Calu3 (cell line): ENCODE measurements around the gene PAQR5. TPM values are rescaled to one million over a fixed set of nuclear protein-coding genes. Genes with fewer than 3 reads are reported as not detected.

Experiments used
- BruUV-seq: library from RNA; stranded (reverse); fragments of 400-500 nt; replicated peaks from 2 replicates; lab custom pipeline; 2021; lab: Mats Ljungman, UMichigan
- CTCF ChIA-PET: fragments of 300-600 bp; sonication (Branson Sonifier 250); formaldehyde crosslinking; loops from one replicate; lab custom pipeline; 2022; ENCODE audit warnings: antibody characterized with exemption; lab: Charles Lee
- DNase-seq: peaks from one replicate; pipeline ENCODE4 v3.0.0; 2022
- H3K27ac Mint-ChIP-seq: one replicate; pipeline ENCODE4 v1.8.0; 2022; ENCODE audit warnings: mixed read lengths; ENCODE audit not compliant: unreplicated experiment
- H3K27me3 Mint-ChIP-seq: one replicate; pipeline ENCODE4 v1.8.0; 2022; ENCODE audit warnings: mixed read lengths; ENCODE audit not compliant: unreplicated experiment
- H3K36me3 Mint-ChIP-seq: one replicate; pipeline ENCODE4 v1.8.0; 2022; ENCODE audit warnings: mild to moderate bottlenecking, moderate library complexity, mixed read lengths; ENCODE audit not compliant: insufficient read depth, unreplicated experiment
- H3K4me1 Mint-ChIP-seq: one replicate; pipeline ENCODE4 v1.8.0; 2022; ENCODE audit warnings: mild to moderate bottlenecking, low read depth, mixed read lengths; ENCODE audit not compliant: unreplicated experiment
- H3K4me3 Mint-ChIP-seq: one replicate; pipeline ENCODE4 v1.8.0; 2022; ENCODE audit warnings: mild to moderate bottlenecking, low read depth, moderate library complexity, mixed read lengths; ENCODE audit not compliant: unreplicated experiment
- H3K9me3 Mint-ChIP-seq: one replicate; pipeline ENCODE4 v1.8.0; 2022; ENCODE audit warnings: low read depth, mixed read lengths; ENCODE audit not compliant: unreplicated experiment
- intact Hi-C: fragments of 100-400 bp; cut with micrococcal nuclease; formaldehyde crosslinking; loops from one replicate; pipeline ENCODE4 v1.10.0; 2022; ENCODE audit not compliant: unreplicated experiment
- total RNA-seq: library from RNA; stranded (reverse); gene quantifications from 2 replicates; pipeline ENCODE4 v1.2.3, GENCODE V29; 2022
- TF ChIP-seq, protein P1 (sequence below): fragments of 200-600 bp; IDR thresholded peaks from one replicate; pipeline ENCODE4 v1.8.0; 2022; ENCODE audit warnings: antibody characterized with exemption; ENCODE audit not compliant: unreplicated experiment

PAQR5 gene
- total RNA-seq, 1 experiment from 2014 or later: 1.8 TPM

- H3K27me3 Mint-ChIP-seq: no peaks in the 10 kb centered on the region
- CTCF ChIA-PET: interaction anchor here (0.5 kb wide), 1 partner anchor 352 kb away, joined by 3 read pairs; no protein-coding TSS in a partner anchor
- no peak for DNase-seq
- no peak overlapping the region for H3K4me3 Mint-ChIP-seq
- TF ChIP-seq, protein P1, sequence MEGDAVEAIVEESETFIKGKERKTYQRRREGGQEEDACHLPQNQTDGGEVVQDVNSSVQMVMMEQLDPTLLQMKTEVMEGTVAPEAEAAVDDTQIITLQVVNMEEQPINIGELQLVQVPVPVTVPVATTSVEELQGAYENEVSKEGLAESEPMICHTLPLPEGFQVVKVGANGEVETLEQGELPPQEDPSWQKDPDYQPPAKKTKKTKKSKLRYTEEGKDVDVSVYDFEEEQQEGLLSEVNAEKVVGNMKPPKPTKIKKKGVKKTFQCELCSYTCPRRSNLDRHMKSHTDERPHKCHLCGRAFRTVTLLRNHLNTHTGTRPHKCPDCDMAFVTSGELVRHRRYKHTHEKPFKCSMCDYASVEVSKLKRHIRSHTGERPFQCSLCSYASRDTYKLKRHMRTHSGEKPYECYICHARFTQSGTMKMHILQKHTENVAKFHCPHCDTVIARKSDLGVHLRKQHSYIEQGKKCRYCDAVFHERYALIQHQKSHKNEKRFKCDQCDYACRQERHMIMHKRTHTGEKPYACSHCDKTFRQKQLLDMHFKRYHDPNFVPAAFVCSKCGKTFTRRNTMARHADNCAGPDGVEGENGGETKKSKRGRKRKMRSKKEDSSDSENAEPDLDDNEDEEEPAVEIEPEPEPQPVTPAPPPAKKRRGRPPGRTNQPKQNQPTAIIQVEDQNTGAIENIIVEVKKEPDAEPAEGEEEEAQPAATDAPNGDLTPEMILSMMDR: no peak
- intact Hi-C loops: no loop called here
- H3K4me1 Mint-ChIP-seq: peaks cover 8% of the 10 kb centered on the region
- no peak overlapping the region for H3K27ac Mint-ChIP-seq
- no peaks in the 10 kb centered on the region for H3K9me3 Mint-ChIP-seq
- no TSS peak for BruUV-seq
- H3K36me3 Mint-ChIP-seq: peaks cover 4% of the 10 kb centered on the region
Observed at GRCh38 chr15:69408841-69409240, 110.1 kb downstream of the PAQR5 start.

- Mint-ChIP-seq H3K27ac (no peak overlapping the region), H3K4me3 (no peak overlapping the region), H3K27me3 (no peaks in the 10 kb centered on the region), H3K4me1 (peaks cover 8% of the 10 kb centered on the region), H3K9me3 (no peaks in the 10 kb centered on the region), H3K36me3 (peaks cover 18% of the 10 kb centered on the region)
- peak; percentile 78 for DNase-seq
- CTCF ChIA-PET: interaction anchor here (1.0 kb wide), 1 partner anchor 351 kb away, joined by 3 read pairs; no protein-coding TSS in a partner anchor
- intact Hi-C loops: loop anchor here (1.0 kb wide), 1 partner anchor 351 kb away; no protein-coding TSS in a partner anchor
- BruUV-seq: no TSS peak
- TF ChIP-seq, protein P1: no peak
Observed at GRCh38 chr15:69410248-69410874, 111.6 kb downstream of the PAQR5 start.

DNA sequence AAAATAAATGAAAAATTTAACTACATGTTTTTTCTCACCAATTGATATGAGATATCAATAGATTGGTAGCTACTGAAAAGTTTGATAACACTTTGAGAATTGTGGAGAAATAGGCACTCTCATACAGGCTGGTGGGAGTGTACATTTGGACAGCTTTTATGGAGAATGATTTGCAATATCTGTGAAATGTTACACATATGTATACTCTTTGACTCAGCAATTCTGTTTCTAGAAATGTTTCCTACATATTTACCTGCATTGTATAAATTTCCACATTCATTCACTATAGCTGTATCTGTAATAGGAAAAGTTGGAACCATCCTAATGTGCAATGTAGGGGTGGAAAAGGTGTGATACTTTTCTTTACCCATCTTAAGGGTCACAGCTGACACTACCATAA is 113.6 kb downstream of the PAQR5 start:
- intact Hi-C loops: no loop called here
- no peaks in the 10 kb centered on the region for H3K27me3 Mint-ChIP-seq
- TF ChIP-seq, protein P1: no peak
- H3K27ac Mint-ChIP-seq: no peak overlapping the region
- peaks cover 8% of the 10 kb centered on the region for H3K4me1 Mint-ChIP-seq
- no peak for DNase-seq
- no peak overlapping the region for H3K4me3 Mint-ChIP-seq
- no peaks in the 10 kb centered on the region for H3K9me3 Mint-ChIP-seq
- no TSS peak for BruUV-seq
- H3K36me3 Mint-ChIP-seq: peaks cover 20% of the 10 kb centered on the region
- CTCF ChIA-PET: interaction anchor here (0.7 to 0.8 kb wide), 2 partner anchors 51 to 353 kb away, joined by 3 to 4 read pairs; no protein-coding TSS in a partner anchor

- Mint-ChIP-seq H3K27ac (no peak overlapping the region), H3K4me1 (peaks cover 8% of the 10 kb centered on the region), H3K4me3 (peak overlapping the region; percentile 80), H3K36me3 (peaks cover 20% of the 10 kb centered on the region), H3K27me3 (no peaks in the 10 kb centered on the region), H3K9me3 (no peaks in the 10 kb centered on the region)
- DNase-seq: no peak
- intact Hi-C loops: no loop called here
- TF ChIP-seq, protein P1: no peak
- BruUV-seq: no TSS peak
- CTCF ChIA-PET: interaction anchor here (0.8 kb wide), 1 partner anchor 50 kb away, joined by 4 read pairs; no protein-coding TSS in a partner anchor
Observed at GRCh38 chr15:69412701-69413100, 114.0 kb downstream of the PAQR5 start.
